NK-92 treated with Interleukin-12 subunit alpha and Interleukin-12 subunit beta, amount 100 ng/mL, for 24 hours (cell line): ENCODE data around the gene TCTN3.
A peak's percentile ranks its signal among the peaks of the same experiment; 100 is the strongest.
"Not testable (repeated sequence)": the region's sequence is repeated elsewhere in the genome, so short reads cannot be mapped to it uniquely, and the experiment has no call there.

Experiments
- DNase-seq: peaks from one replicate; lab custom pipeline; 2025; lab: John Stamatoyannopoulos, UW

TCTN3 gene

GRCh38 chr10:95693668-95694534 lies at the start of gene TCTN3:
Gene TCTN3 (minus strand): TSS chr10:95693927. CDS start chr10:95693899, 28 bp downstream.
- DNase-seq: peak; percentile 91

- DNase-seq: no peak
These were observed 49.3 kb upstream of the TCTN3 start for GRCh38 chr10:95742962-95743535.

GRCh38 chr10:95742485-95742884 lies 48.8 kb upstream of the TCTN3 start:
- DNase-seq: no peak

GRCh38 chr10:95741807-95742467 lies 48.2 kb upstream of the TCTN3 start:
- DNase-seq: no peak

GRCh38 chr10:95739056-95739455 lies 45.3 kb upstream of the TCTN3 start:
- DNase-seq: no peak

- DNase-seq: not testable (repeated sequence)
These were observed 39.2 kb upstream of the TCTN3 start for GRCh38 chr10:95732907-95733306.

- DNase-seq: no peak
These were observed 36.5 kb upstream of the TCTN3 start for GRCh38 chr10:95730233-95730632.

- DNase-seq: no peak
These were observed 35.8 kb upstream of the TCTN3 start for GRCh38 chr10:95729323-95730055.

- no peak for DNase-seq
These were observed 34.8 kb upstream of the TCTN3 start for GRCh38 chr10:95728526-95728925.

GRCh38 chr10:95722496-95722895 lies 28.8 kb upstream of the TCTN3 start:
- DNase-seq: not testable (repeated sequence)

GRCh38 chr10:95720745-95721144 lies 27.0 kb upstream of the TCTN3 start:
- not testable (repeated sequence) for DNase-seq

GRCh38 chr10:95716866-95717265 lies 23.1 kb upstream of the TCTN3 start:
- DNase-seq: no peak

- no peak for DNase-seq
These were observed 22.7 kb upstream of the TCTN3 start for GRCh38 chr10:95716466-95716865.

GRCh38 chr10:95711492-95711891 lies 17.8 kb upstream of the TCTN3 start:
- DNase-seq: no peak

- no peak for DNase-seq
These were observed 13.3 kb upstream of the TCTN3 start for GRCh38 chr10:95706990-95707389.

- no peak for DNase-seq
These were observed 12.8 kb upstream of the TCTN3 start for GRCh38 chr10:95706573-95706972.

GRCh38 chr10:95698415-95698814 lies 4.7 kb upstream of the TCTN3 start:
- no peak for DNase-seq

- no peak for DNase-seq
These were observed 3.7 kb upstream of the TCTN3 start for GRCh38 chr10:95697429-95697828.

GRCh38 chr10:95694665-95695064 lies 938 bp upstream of the TCTN3 start:
- no peak for DNase-seq

- DNase-seq: no peak
These were observed 558 bp downstream of the TCTN3 start for GRCh38 chr10:95693071-95693667.

- DNase-seq: no peak
These were observed 2.4 kb downstream of the TCTN3 start for GRCh38 chr10:95691281-95691680.

- DNase-seq: no peak
These were observed 5.1 kb downstream of the TCTN3 start for GRCh38 chr10:95688648-95689047.
